HepG2 (cell line): ENCODE results near the gene DMAC2L. TPM values are rescaled to one million over a fixed set of nuclear protein-coding genes. Genes with fewer than 3 reads are reported as not detected.

Experiments used
- ATAC-seq: fragments of 200-7000 bp; cut with Tn5 transposase; 3 replicates; pipeline ENCODE4 v1.9.1; 2020; ENCODE audit warnings: mild to moderate bottlenecking, moderate library complexity
- BruUV-seq: library from RNA; stranded (reverse); fragments of 400-500 nt; replicated peaks from 2 replicates; lab custom pipeline; 2021; lab: Mats Ljungman, UMichigan
- CTCF ChIA-PET: fragments of 300-600 bp; formaldehyde crosslinking; extraction: SDS; loops from one replicate; lab custom pipeline; 2021; ENCODE audit warnings: low total read pairs, inconsistent platforms, low intra/inter-chr PET ratio; lab: Yijun Ruan, JAX
- POLR2A ChIA-PET: fragments of 350-600 bp; sonication (Branson Sonifier 250); formaldehyde crosslinking; loops from one replicate; lab custom pipeline; 2020; ENCODE audit warnings: antibody characterized with exemption, inconsistent platforms; lab: Yijun Ruan, JAX
- DNase-seq: peaks from one replicate; pipeline ENCODE4 v3.0.0-alpha.2; 2015; ENCODE audit warnings: low spot score
- FAIRE-seq: peaks from 3 replicates; lab custom pipeline; 2011; peaks lifted over from hg19 to GRCh38; lab: Jason Lieb, UNC
- H2AFZ ChIP-seq: one replicate; pipeline ENCODE4 v1.6.1; 2011; ENCODE audit warnings: low read length, inconsistent platforms
- H3K27ac ChIP-seq: fragments of 300-600 bp; 3 replicates; pipeline ENCODE4 v1.8.0; 2011; ENCODE audit warnings: mixed run types, mild to moderate bottlenecking, mixed read lengths, low read length, inconsistent platforms; ENCODE audit not compliant: insufficient read depth; ENCODE audit errors: extremely low read length
- H3K27me3 ChIP-seq, 2 experiments: fragments of 200-600 bp in 1 of 2; 2 replicates in 1 of 2; 3 replicates in 1 of 2; pipeline versions ENCODE4 v1.6.0 to v1.8.0; 2011; ENCODE audit warnings: low read length in 2 of 2, mild to moderate bottlenecking in 2 of 2, moderate library complexity in 2 of 2, inconsistent platforms in 1 of 2; ENCODE audit not compliant: insufficient read depth in 2 of 2, control insufficient read depth in 1 of 2
- H3K36me3 ChIP-seq, 2 experiments: fragments of 200-600 bp in 1 of 2; replicated peaks in 1 of 2; 2 replicates in 1 of 2; 3 replicates in 1 of 2; pipeline versions ENCODE4 v1.5.1 to v1.8.0; 2011; ENCODE audit warnings: low read length in 2 of 2, inconsistent platforms in 1 of 2; ENCODE audit not compliant: insufficient read depth in 2 of 2, control insufficient read depth in 1 of 2
- H3K4me1 ChIP-seq: 2 replicates; pipeline ENCODE4 v1.5.1; 2012; ENCODE audit warnings: low read length, inconsistent platforms; ENCODE audit not compliant: insufficient read depth
- H3K4me2 ChIP-seq: 2 replicates; pipeline ENCODE4 v1.6.0; 2011; ENCODE audit warnings: low read depth, low read length, inconsistent platforms
- H3K4me3 ChIP-seq, 3 experiments: fragments of 200-600 bp in 1 of 3; sonication (generic), shearing (Covaris generic) in 1 of 3; replicated peaks in 1 of 3; 2 replicates each; pipeline ENCODE4 v1.5.1; 2011 to 2016; ENCODE audit warnings: low read length in 3 of 3, inconsistent platforms in 2 of 3, low read depth in 2 of 3, mild to moderate bottlenecking in 2 of 3, control low read depth in 1 of 3, mixed read lengths in 1 of 3; ENCODE audit not compliant: insufficient read depth in 1 of 3
- H3K79me2 ChIP-seq: one replicate; pipeline ENCODE4 v1.6.1; 2011; ENCODE audit warnings: low read length, inconsistent platforms; ENCODE audit not compliant: insufficient read depth
- H3K9ac ChIP-seq: 2 replicates; pipeline ENCODE4 v1.6.0; 2011; ENCODE audit warnings: mild to moderate bottlenecking, low read depth, low read length, inconsistent platforms; ENCODE audit not compliant: insufficient read depth
- H3K9me3 ChIP-seq: 2 replicates; pipeline ENCODE4 v1.5.1; 2012; ENCODE audit warnings: mild to moderate bottlenecking, low read length
- H4K20me1 ChIP-seq: 2 replicates; pipeline ENCODE4 v1.6.0; 2011; ENCODE audit warnings: inconsistent platforms, mild to moderate bottlenecking, low read length, moderate library complexity; ENCODE audit not compliant: insufficient read depth
- AKAP8 ChIP-seq: sonication (generic); formaldehyde crosslinking; IDR thresholded peaks from 2 replicates; pipeline ENCODE4 v1.5.1; 2020; ENCODE audit warnings: mild to moderate bottlenecking, missing genetic modification reagents
- BCL6 ChIP-seq: IDR thresholded peaks from 2 replicates; pipeline ENCODE4 v1.6.1; 2016; ENCODE audit warnings: missing genetic modification reagents, missing compliant biosample characterization
- CHD2 ChIP-seq: IDR thresholded peaks from 2 replicates; pipeline ENCODE4 v1.6.1; 2011; ENCODE audit warnings: low read depth, low read length, improper control_type of control experiment
- DMAP1 ChIP-seq: IDR thresholded peaks from 2 replicates; pipeline ENCODE4 v1.6.1; 2016
- ETV5 ChIP-seq: IDR thresholded peaks from 2 replicates; pipeline ENCODE4 v1.6.1; 2018; ENCODE audit warnings: missing biosample characterization, missing genetic modification reagents, inconsistent platforms, borderline replicate concordance
- JUND ChIP-seq: sonication (generic); formaldehyde crosslinking; IDR thresholded peaks from 2 replicates; pipeline ENCODE4 v1.8.0; 2022; ENCODE audit warnings: mild to moderate bottlenecking, missing genetic modification reagents
- POGK ChIP-seq: sonication (generic); formaldehyde crosslinking; conservative IDR thresholded peaks from 2 replicates; pipeline ENCODE4 v1.8.0; 2022; ENCODE audit warnings: mild to moderate bottlenecking, moderate library complexity, missing genetic modification reagents
- SMYD3 ChIP-seq: sonication (generic); formaldehyde crosslinking; IDR thresholded peaks from 2 replicates; pipeline ENCODE4 v1.8.1; 2023; ENCODE audit warnings: mild to moderate bottlenecking, missing genetic modification reagents
- TMF1 ChIP-seq: sonication (generic); formaldehyde crosslinking; IDR thresholded peaks from 2 replicates; pipeline ENCODE4 v1.8.1; 2022; ENCODE audit warnings: low read depth, missing genetic modification reagents
- ZBTB8A ChIP-seq: sonication (generic); formaldehyde crosslinking; IDR thresholded peaks from 2 replicates; pipeline ENCODE4 v1.4.0; 2020; ENCODE audit warnings: mild to moderate bottlenecking, low read depth, missing genetic modification reagents, borderline replicate concordance
- ZFP36L2 ChIP-seq: sonication (generic); formaldehyde crosslinking; IDR thresholded peaks from 2 replicates; pipeline ENCODE4 v1.4.0; 2020; ENCODE audit warnings: missing genetic modification reagents
- ZNF251 ChIP-seq: sonication (generic); formaldehyde crosslinking; IDR thresholded peaks from 2 replicates; pipeline ENCODE4 v1.9.0; 2021; ENCODE audit warnings: mild to moderate bottlenecking, missing genetic modification reagents
- ZNF296 ChIP-seq: sonication (generic); formaldehyde crosslinking; conservative IDR thresholded peaks from 2 replicates; pipeline ENCODE4 v1.5.0; 2020; ENCODE audit warnings: mild to moderate bottlenecking, missing genetic modification reagents
- ZNF552 ChIP-seq: sonication (generic); formaldehyde crosslinking; IDR thresholded peaks from 2 replicates; pipeline ENCODE4 v1.9.0; 2022; ENCODE audit warnings: missing genetic modification reagents, mild to moderate bottlenecking, borderline replicate concordance
- ZNF709 ChIP-seq: sonication (generic); formaldehyde crosslinking; IDR thresholded peaks from 2 replicates; pipeline ENCODE4 v1.5.0; 2020; ENCODE audit warnings: mild to moderate bottlenecking, missing genetic modification reagents
- ZNF766 ChIP-seq: sonication (generic); formaldehyde crosslinking; IDR thresholded peaks from 2 replicates; pipeline ENCODE4 v1.5.0; 2020; ENCODE audit warnings: missing genetic modification reagents, borderline replicate concordance
- WGBS: methylation state at CpG from one replicate; pipeline ENCODE4 v1.1.6; 2017; ENCODE audit warnings: low lambda C conversion rate; 5-methylcytosine and 5-hydroxymethylcytosine counted together
- in situ Hi-C: cut with HindIII; loops from 2 replicates; pipeline ENCODE4 v1.10.0; 2017; ENCODE audit warnings: low pct_unique_long_range_greater_than_20kb; ENCODE audit not compliant: extremely low pct_ligation_motif_present
- intact Hi-C: fragments of 100-400 bp; cut with micrococcal nuclease; formaldehyde crosslinking; loops from one replicate; pipeline ENCODE4 v1.10.0; 2022; ENCODE audit not compliant: unreplicated experiment
- polyA plus RNA-seq, 8 experiments: library from polyadenylated mRNA; depleted of rRNA in 3 of 8; stranded (reverse) in 7 of 8; unstranded in 1 of 8; fragments of >200 nt; fragmentation: Illumina TruSeq in 4 of 8; extraction: Trizol in 4 of 8; gene quantifications; 2 replicates each; pipeline versions ENCODE4 v1.2.1 to v1.2.3, GENCODE V29; 2011 to 2016; ENCODE audit warnings: low read depth in 4 of 8, missing spikeins in 1 of 8, mixed read lengths in 1 of 8; ENCODE audit not compliant: insufficient read depth in 1 of 8
- total RNA-seq, 5 experiments: library from RNA; depleted of rRNA; stranded (reverse); fragments of >200 nt; fragmentation: Illumina TruSeq; extraction: Trizol; gene quantifications; 2 replicates each; pipeline ENCODE4 v1.2.3, GENCODE V29; 2016; ENCODE audit warnings: low read depth in 1 of 5
- TF ChIP-seq, protein P1 (sequence below): sonication (generic); formaldehyde crosslinking; IDR thresholded peaks from 2 replicates; pipeline ENCODE4 v1.5.0; 2020; ENCODE audit warnings: mild to moderate bottlenecking, missing genetic modification reagents, moderate library complexity

DMAC2L gene
- total and polyA plus RNA-seq, 2 of the 13 experiments (the other 11 are each of a cell fraction or from before 2014, with no cell fraction given) = 19.4 to 23.2 TPM

DNA sequence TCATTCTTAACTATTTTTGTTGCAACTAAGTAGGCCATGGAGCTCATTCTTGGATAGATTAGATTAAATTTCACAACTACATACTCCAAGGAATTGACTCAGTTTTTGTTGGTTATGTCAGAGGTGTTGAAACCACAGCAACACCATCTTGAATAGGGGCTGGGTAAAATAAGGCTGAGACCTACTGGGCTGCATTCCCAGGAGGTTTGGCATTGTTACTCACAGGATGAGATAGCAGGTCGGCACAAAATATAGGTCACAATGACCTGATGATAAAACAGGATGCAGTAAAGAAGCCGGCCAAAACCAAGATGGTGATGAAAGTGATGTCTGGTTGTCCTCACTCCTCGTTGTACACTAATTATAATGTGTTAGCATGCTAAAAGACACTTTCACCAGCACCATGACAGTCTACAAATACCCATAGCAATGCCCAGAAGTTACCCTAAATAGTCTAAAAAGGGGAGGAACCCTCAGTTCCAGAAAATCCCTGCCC lies 20.9 kb downstream of the DMAC2L start:
- Histone ChIP-seq H3K4me2 (no peak overlapping the region), H3K4me3 (no peak overlapping the region), H3K79me2 (no peaks in the 10 kb centered on the region), H3K9me3 (no peaks in the 10 kb centered on the region), H3K36me3 (0 out of 5 replicates have a peak, but pooled peaks cover 0 to 16% of the 10 kb centered on the region in 2 experiments), H3K9ac (no peak overlapping the region), H2AFZ (no peak overlapping the region), H4K20me1 (no peaks in the 10 kb centered on the region), H3K4me1 (peaks cover 14% of the 10 kb centered on the region), H3K27ac (no peak overlapping the region), H3K27me3 (no peaks in the 10 kb centered on the region)
- intact Hi-C loops (no loop called here), in situ Hi-C loops (no loop called here)
- POLR2A ChIA-PET = no interaction called here
- ATAC-seq = no peak
- WGBS = 97% methylated on average over 3 of the region's 3 CpGs
- no peak for DNase-seq
- TF ChIP-seq TMF1 = no peak
- no peak for TF ChIP-seq ZNF296 (CRISPR knock-in tag)
- TF ChIP-seq CHD2 = no peak
- no peak for TF ChIP-seq BCL6 (CRISPR knock-in tag)
- no peak for TF ChIP-seq AKAP8 (CRISPR knock-in tag)
- no peak for TF ChIP-seq ETV5 (CRISPR knock-in tag)
- no peak for TF ChIP-seq ZNF709 (CRISPR knock-in tag)
- no peak for TF ChIP-seq DMAP1 (CRISPR knock-in tag)
- TF ChIP-seq, protein P1, sequence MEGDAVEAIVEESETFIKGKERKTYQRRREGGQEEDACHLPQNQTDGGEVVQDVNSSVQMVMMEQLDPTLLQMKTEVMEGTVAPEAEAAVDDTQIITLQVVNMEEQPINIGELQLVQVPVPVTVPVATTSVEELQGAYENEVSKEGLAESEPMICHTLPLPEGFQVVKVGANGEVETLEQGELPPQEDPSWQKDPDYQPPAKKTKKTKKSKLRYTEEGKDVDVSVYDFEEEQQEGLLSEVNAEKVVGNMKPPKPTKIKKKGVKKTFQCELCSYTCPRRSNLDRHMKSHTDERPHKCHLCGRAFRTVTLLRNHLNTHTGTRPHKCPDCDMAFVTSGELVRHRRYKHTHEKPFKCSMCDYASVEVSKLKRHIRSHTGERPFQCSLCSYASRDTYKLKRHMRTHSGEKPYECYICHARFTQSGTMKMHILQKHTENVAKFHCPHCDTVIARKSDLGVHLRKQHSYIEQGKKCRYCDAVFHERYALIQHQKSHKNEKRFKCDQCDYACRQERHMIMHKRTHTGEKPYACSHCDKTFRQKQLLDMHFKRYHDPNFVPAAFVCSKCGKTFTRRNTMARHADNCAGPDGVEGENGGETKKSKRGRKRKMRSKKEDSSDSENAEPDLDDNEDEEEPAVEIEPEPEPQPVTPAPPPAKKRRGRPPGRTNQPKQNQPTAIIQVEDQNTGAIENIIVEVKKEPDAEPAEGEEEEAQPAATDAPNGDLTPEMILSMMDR (CRISPR knock-in tag) = no peak
- no peak for TF ChIP-seq ZNF251
- TF ChIP-seq POGK = no peak
- TF ChIP-seq ZNF552 (CRISPR knock-in tag) = no peak
- no peak for TF ChIP-seq JUND (CRISPR knock-in tag)
- TF ChIP-seq ZBTB8A (CRISPR knock-in tag) = no peak
- no peak for TF ChIP-seq ZFP36L2 (CRISPR knock-in tag)
- no peak for TF ChIP-seq SMYD3 (CRISPR knock-in tag)
- no peak for TF ChIP-seq ZNF766 (CRISPR knock-in tag)
- BruUV-seq = no TSS peak
- FAIRE-seq = no peak
- CTCF ChIA-PET = no interaction called here
